PC-9 (cell line): ENCODE results near the gene ABCC6.

Experiments
- EZH2 ChIP-seq: fragments of 200-600 bp; sonication (generic); IDR thresholded peaks from 2 replicates; pipeline ENCODE4 v1.8.0; 2017; ENCODE audit warnings: antibody characterized with exemption, low read depth
- TF ChIP-seq, protein P1 (sequence below): fragments of 200-600 bp; sonication (generic); conservative IDR thresholded peaks from 2 replicates; pipeline ENCODE4 v1.6.1; 2017; ENCODE audit warnings: mixed run types, antibody characterized with exemption, mild to moderate bottlenecking, moderate library complexity

DNA sequence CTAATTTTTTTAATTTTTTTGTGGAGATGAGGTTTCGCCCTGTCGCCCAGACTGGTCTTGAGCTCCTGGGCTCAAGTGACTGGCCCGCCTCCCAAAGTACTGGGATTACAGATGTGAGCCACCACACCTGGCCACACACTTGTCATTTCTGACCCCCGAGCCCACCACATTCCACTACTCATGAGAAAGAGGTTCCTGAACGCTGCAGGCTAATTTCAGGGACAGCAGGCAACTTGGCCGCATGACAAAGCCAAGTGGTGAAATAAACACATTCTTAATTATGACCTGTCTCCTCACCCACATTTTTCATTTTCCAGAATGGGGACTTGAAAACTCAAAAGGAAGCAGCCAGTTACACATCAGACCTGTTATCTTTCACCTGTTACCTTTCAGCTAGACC, 114.5 kb downstream of the ABCC6 start:
- TF ChIP-seq, protein P1, sequence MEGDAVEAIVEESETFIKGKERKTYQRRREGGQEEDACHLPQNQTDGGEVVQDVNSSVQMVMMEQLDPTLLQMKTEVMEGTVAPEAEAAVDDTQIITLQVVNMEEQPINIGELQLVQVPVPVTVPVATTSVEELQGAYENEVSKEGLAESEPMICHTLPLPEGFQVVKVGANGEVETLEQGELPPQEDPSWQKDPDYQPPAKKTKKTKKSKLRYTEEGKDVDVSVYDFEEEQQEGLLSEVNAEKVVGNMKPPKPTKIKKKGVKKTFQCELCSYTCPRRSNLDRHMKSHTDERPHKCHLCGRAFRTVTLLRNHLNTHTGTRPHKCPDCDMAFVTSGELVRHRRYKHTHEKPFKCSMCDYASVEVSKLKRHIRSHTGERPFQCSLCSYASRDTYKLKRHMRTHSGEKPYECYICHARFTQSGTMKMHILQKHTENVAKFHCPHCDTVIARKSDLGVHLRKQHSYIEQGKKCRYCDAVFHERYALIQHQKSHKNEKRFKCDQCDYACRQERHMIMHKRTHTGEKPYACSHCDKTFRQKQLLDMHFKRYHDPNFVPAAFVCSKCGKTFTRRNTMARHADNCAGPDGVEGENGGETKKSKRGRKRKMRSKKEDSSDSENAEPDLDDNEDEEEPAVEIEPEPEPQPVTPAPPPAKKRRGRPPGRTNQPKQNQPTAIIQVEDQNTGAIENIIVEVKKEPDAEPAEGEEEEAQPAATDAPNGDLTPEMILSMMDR, result no peak
- TF ChIP-seq EZH2, result no peak
